Small intestine (tissue), 7 donors: ENCODE data around the gene NEMP1. TPM values are rescaled to one million over a fixed set of nuclear protein-coding genes. Genes with fewer than 3 reads are reported as not detected.
"Not testable (repeated sequence)": the region's sequence is repeated elsewhere in the genome, so short reads cannot be mapped to it uniquely, and the experiment has no call there.

Source experiments
- DNase-seq, 2 donors: peaks; one replicate each; pipeline versions ENCODE4 v3.0.0 to v3.0.0-alpha.2; 2013
- FAIRE-seq: peaks from 2 replicates; lab custom pipeline; 2012; peaks lifted over from hg19 to GRCh38; lab: Jason Lieb, UNC
- H3K27ac ChIP-seq, 3 donors: one replicate each; pipeline ENCODE4 v1.5.1; 2013; ENCODE audit warnings: low read length in 2 of 3, mild to moderate bottlenecking in 2 of 3, control low read depth in 1 of 3, inconsistent platforms in 1 of 3, low read depth in 1 of 3, moderate library complexity in 1 of 3
- H3K27me3 ChIP-seq, 3 donors: one replicate each; pipeline ENCODE4 v1.6.1; 2013; ENCODE audit warnings: low read length in 3 of 3, inconsistent platforms in 1 of 3; ENCODE audit not compliant: control insufficient read depth in 3 of 3, insufficient read depth in 3 of 3
- H3K36me3 ChIP-seq, 3 donors: one replicate each; pipeline ENCODE4 v1.6.1; 2013; ENCODE audit warnings: low read length in 3 of 3, inconsistent platforms in 1 of 3, low read depth in 1 of 3, mild to moderate bottlenecking in 1 of 3, moderate library complexity in 1 of 3; ENCODE audit not compliant: control insufficient read depth in 3 of 3, insufficient read depth in 2 of 3
- H3K4me1 ChIP-seq, 3 donors: one replicate each; pipeline ENCODE4 v1.6.1; 2013; ENCODE audit warnings: low read length in 2 of 3, inconsistent platforms in 1 of 3, low read depth in 1 of 3, mild to moderate bottlenecking in 1 of 3, moderate library complexity in 1 of 3; ENCODE audit not compliant: control insufficient read depth in 3 of 3, insufficient read depth in 2 of 3
- H3K4me3 ChIP-seq, 3 donors: one replicate each; pipeline ENCODE4 v1.5.1; 2013; ENCODE audit warnings: low read length in 3 of 3, control low read depth in 1 of 3, inconsistent platforms in 1 of 3, low read depth in 1 of 3, mild to moderate bottlenecking in 1 of 3, moderate library complexity in 1 of 3
- H3K9me3 ChIP-seq, 2 donors: one replicate each; pipeline ENCODE4 v1.6.1; 2013; ENCODE audit warnings: low read depth in 1 of 2, low read length in 1 of 2; ENCODE audit not compliant: control insufficient read depth in 2 of 2, insufficient read depth in 1 of 2
- WGBS, 3 donors: extraction: QIAGEN DNeasy Blood & Tissue Kit; methylation state at CpG; one replicate each; pipeline ENCODE4 v1.1.7; 2013; 5-methylcytosine and 5-hydroxymethylcytosine counted together
- polyA plus RNA-seq, 4 donors: library from polyadenylated mRNA; stranded (reverse) in 3 of 4; unstranded in 1 of 4; fragments of 200-250 nt in 3 of 4; fragments of 120-200 nt in 1 of 4; gene quantifications; one replicate each; pipeline versions ENCODE4 v1.2.1 to v1.2.3, GENCODE V29; 2013
- donor health status: healthy with polysubstance abuse.
- donor health status: control.
- donor health status: control.
- donor health status: Bipolar disorder and iron deficiency.
- donor health status: healthy.

Gene NEMP1
- polyA plus RNA-seq, 4 donors: 0.45 to 11.6 (median 2.1) TPM

GRCh38 chr12:57025196-57025595 is 53.4 kb downstream of the NEMP1 start:
- no peaks in the 10 kb centered on the region for H3K4me1 ChIP-seq
- H3K27me3 ChIP-seq: no peaks in the 10 kb centered on the region
- H3K4me3 ChIP-seq: no peak overlapping the region
- H3K9me3 ChIP-seq: no peaks in the 10 kb centered on the region
- H3K27ac ChIP-seq: no peak overlapping the region
- H3K36me3 ChIP-seq: peaks cover 6 to 55% (median 18%) of the 10 kb centered on the region in 3 donors
- no peak for DNase-seq
- WGBS, 3 donors: 56 to 73% (median 58%) methylated on average over 2 of the region's 2 CpGs
- no peak for FAIRE-seq

GRCh38 chr12:57022324-57022723 is 56.3 kb downstream of the NEMP1 start:
- not testable (repeated sequence) for DNase-seq, H3K27me3 ChIP-seq, H3K9me3 ChIP-seq, H3K4me3 ChIP-seq, H3K4me1 ChIP-seq, FAIRE-seq
- Histone ChIP-seq H3K36me3 (peaks cover 0 to 28% (median 0%) of the 10 kb centered on the region in 3 donors), H3K27ac (peak overlapping the region in 1 of 3 donors; percentile 34)
- WGBS, 3 donors: 73 to 77% (median 76%) methylated on average over 5 of the region's 5 CpGs

GRCh38 chr12:57019983-57020719 is 58.4 kb downstream of the NEMP1 start:
- H3K27ac ChIP-seq: no peak overlapping the region
- peaks cover 0 to 2% (median 0%) of the 10 kb centered on the region in 3 donors for H3K27me3 ChIP-seq
- H3K4me1 ChIP-seq: no peaks in the 10 kb centered on the region
- H3K36me3 ChIP-seq: peaks cover 0 to 9% (median 0%) of the 10 kb centered on the region in 3 donors
- WGBS, 3 donors: 74 to 85% (median 80%) methylated on average over 9 of the region's 9 CpGs
- DNase-seq: no peak
- FAIRE-seq: no peak
- no peak overlapping the region for H3K4me3 ChIP-seq
- H3K9me3 ChIP-seq: no peaks in the 10 kb centered on the region

GRCh38 chr12:57018906-57019305 is 59.7 kb downstream of the NEMP1 start:
- no peak for FAIRE-seq
- Histone ChIP-seq H3K36me3 (peaks cover 0 to 2% (median 0%) of the 10 kb centered on the region in 3 donors), H3K27ac (no peak overlapping the region), H3K4me3 (no peak overlapping the region), H3K9me3 (no peaks in the 10 kb centered on the region), H3K4me1 (no peaks in the 10 kb centered on the region), H3K27me3 (peaks cover 0 to 12% (median 0%) of the 10 kb centered on the region in 3 donors)
- DNase-seq: no peak
- 82 to 92% (median 87%) methylated on average over 1 of the region's 1 CpG for WGBS, 3 donors

- not testable (repeated sequence) for H3K9me3 ChIP-seq, FAIRE-seq, H3K36me3 ChIP-seq, DNase-seq, H3K4me3 ChIP-seq, H3K27ac ChIP-seq, H3K4me1 ChIP-seq
- H3K27me3 ChIP-seq: peaks cover 0 to 13% (median 0%) of the 10 kb centered on the region in 3 donors
- WGBS, 3 donors: 51 to 66% (median 51%) methylated on average over 5 of the region's 5 CpGs
Measured at GRCh38 chr12:57018353-57018752, 60.2 kb downstream of the NEMP1 start.

DNA sequence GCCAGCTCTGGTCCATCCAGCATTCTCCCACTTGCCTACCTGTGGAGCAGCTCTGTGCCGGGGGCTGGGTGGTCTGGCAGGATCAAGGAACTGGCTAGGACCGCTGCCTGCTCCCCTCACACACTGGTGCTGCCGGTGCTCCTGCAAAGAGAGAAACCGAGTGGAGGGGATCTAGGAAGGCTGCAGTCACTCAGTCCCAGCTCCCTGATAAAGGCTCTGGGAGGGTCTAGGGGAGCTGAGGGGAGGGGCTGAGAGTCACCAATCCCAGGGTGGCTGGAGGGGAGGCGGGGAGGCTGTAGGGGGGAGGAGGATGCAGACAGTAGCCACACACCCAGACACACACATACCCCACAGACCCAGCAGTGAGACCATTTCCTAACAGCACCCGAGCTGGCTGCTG is 62.2 kb downstream of the NEMP1 start, which contains the start of gene TAC3:
TAC3 (minus strand) TSS at position 182 of the 400 bp plus-strand sequence. CDS start 732 bp downstream, outside the sequence.
- no peaks in the 10 kb centered on the region for H3K4me1 ChIP-seq
- no peak for DNase-seq
- WGBS, 3 donors: 57 to 70% (median 60%) methylated on average over 5 to 6 of the region's 6 CpGs
- H3K36me3 ChIP-seq: peaks cover 0 to 5% (median 0%) of the 10 kb centered on the region in 3 donors
- H3K9me3 ChIP-seq: no peaks in the 10 kb centered on the region
- no peak for FAIRE-seq
- H3K4me3 ChIP-seq: no peak within 1 kb of the TSS
- H3K27me3 ChIP-seq: peaks cover 0 to 13% (median 0%) of the 10 kb centered on the region in 3 donors
- no peak within 1 kb of the TSS for H3K27ac ChIP-seq

DNA sequence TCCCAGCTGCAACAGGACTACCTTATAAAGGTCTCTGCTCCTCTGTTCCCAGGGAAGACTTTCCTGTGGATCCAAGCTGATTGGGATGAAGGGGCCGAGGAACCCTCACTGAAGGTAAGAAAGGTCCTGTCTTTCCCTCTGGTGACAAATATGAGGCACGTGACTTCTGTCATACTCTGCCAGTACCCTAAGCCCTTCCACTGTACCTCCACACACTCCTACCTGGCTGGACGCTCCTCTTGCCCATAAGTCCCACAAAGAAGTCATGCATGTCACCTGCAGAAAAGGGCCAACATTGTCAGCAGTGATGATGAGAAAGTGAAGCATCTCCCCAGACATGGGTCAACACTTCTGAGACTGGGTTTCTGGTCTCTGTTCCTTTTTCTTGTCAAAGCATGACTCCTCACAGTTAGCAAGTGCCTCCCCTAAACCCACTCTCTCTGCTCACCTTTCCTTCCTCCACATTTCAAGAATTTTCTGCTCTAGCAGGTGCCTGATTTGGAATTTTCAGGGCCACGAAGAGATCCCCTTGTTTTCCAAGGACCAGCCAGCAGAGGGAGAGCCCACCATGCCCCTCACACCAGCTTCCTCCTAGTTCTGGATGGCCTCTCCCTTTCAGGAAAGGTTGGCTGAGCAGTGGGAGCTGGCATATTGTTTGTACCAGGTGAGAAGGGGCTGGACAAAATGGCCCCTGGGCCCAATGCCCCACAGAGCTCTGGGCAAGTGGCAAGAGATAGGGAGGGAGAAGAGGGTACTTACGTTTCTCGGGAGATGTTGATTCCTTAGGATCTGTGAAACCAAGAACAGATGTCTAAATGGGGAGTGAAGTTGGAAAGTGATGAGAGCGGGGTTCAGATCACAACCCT is 65.8 kb downstream of the NEMP1 start:
- Histone ChIP-seq H3K36me3 (peaks cover 0 to 5% (median 0%) of the 10 kb centered on the region in 3 donors), H3K4me3 (no peak overlapping the region), H3K4me1 (peaks cover 0 to 13% (median 3%) of the 10 kb centered on the region in 3 donors), H3K27ac (no peak overlapping the region), H3K9me3 (no peaks in the 10 kb centered on the region), H3K27me3 (peaks cover 0 to 13% (median 0%) of the 10 kb centered on the region in 3 donors)
- no peak for FAIRE-seq
- no peak for DNase-seq
- WGBS, 3 donors: 80 to 82% (median 81%) methylated on average over 6 to 7 of the region's 7 CpGs
